Ovary (tissue), 9 donors: ENCODE results near the gene ANKIB1. TPM values are rescaled to one million over a fixed set of nuclear protein-coding genes. Genes with fewer than 3 reads are reported as not detected.

Experiments used
- DNase-seq, 5 donors: peaks; one replicate each; pipeline ENCODE4 v3.0.0-alpha.2; 2019 to 2020
- H3K27ac ChIP-seq, 2 donors: fragments of 200-600 bp; one replicate each; pipeline versions ENCODE4 v1.5.1 to v1.8.0; 2019 to 2022
- H3K27me3 ChIP-seq: fragments of 200-600 bp; one replicate; pipeline ENCODE4 v1.8.0; 2022
- H3K36me3 ChIP-seq: fragments of 200-600 bp; sonication (generic); one replicate; pipeline ENCODE4 v1.5.1; 2019
- H3K4me1 ChIP-seq: one replicate; pipeline ENCODE4 v1.8.1; 2013; ENCODE audit warnings: mild to moderate bottlenecking, moderate library complexity; ENCODE audit not compliant: insufficient read depth
- H3K4me3 ChIP-seq: fragments of 200-600 bp; sonication (generic); one replicate; pipeline ENCODE4 v1.5.1; 2017
- H3K9me3 ChIP-seq, 2 donors: fragments of 200-600 bp in 1 of 2; sonication (generic) in 1 of 2; one replicate each; pipeline versions ENCODE4 v1.5.1 to v1.8.1; 2013 to 2019; ENCODE audit warnings: mild to moderate bottlenecking in 1 of 2, moderate library complexity in 1 of 2
- CTCF ChIP-seq, 3 donors: fragments of 450-650 bp in 2 of 3; fragments of 200-600 bp in 1 of 3; IDR thresholded peaks; one replicate each; pipeline versions ENCODE4 v1.5.1 to v1.8.0; 2016 to 2022; ENCODE audit warnings: antibody characterized with exemption in 3 of 3, mild to moderate bottlenecking in 1 of 3
- EP300 ChIP-seq: sonication (generic); formaldehyde crosslinking; IDR thresholded peaks from one replicate; pipeline ENCODE4 v1.6.1; 2017; ENCODE audit warnings: antibody characterized with exemption
- POLR2A ChIP-seq: fragments of 450-650 bp; IDR thresholded peaks from one replicate; pipeline ENCODE4 v1.6.1; 2017; ENCODE audit warnings: antibody characterized with exemption, mild to moderate bottlenecking, moderate library complexity
- WGBS, 3 donors: extraction: QIAGEN DNeasy Blood & Tissue Kit in 1 of 3; methylation state at CpG; one replicate each; pipeline versions ENCODE4 v1.1.5 to v1.1.7; 2013 to 2017; 5-methylcytosine and 5-hydroxymethylcytosine counted together
- intact Hi-C, 4 donors: fragments of 100-400 bp; cut with DNase I; formaldehyde crosslinking; loops; one replicate each; pipeline versions ENCODE4 v1.11.0 to v1.15.1; 2022 to 2023
- polyA plus RNA-seq, 2 donors: library from polyadenylated mRNA; stranded (reverse); fragments of 200-250 nt in 1 of 2; fragments of 350-450 nt in 1 of 2; fragmentation: Illumina TruSeq in 1 of 2; extraction: RNeasy Lipid Tissue Mini Kit (QIAGEN cat#74804) in 1 of 2; gene quantifications; one replicate each; pipeline ENCODE4 v1.2.3, GENCODE V29; 2013 to 2014
- total RNA-seq, 7 donors: library from RNA; depleted of rRNA in 2 of 7; stranded (reverse); fragments of >200 nt in 2 of 7; fragmentation: NEBNext Ultra II Directional in 3 of 7; extraction: Animal tissue kit (Norgen Biotek cat#: 25700) in 3 of 7; gene quantifications; one replicate each; pipeline versions ENCODE4 v1.1.0 to v1.2.4, GENCODE V29; 2016 to 2023
- donor health status: DM: no; HTN: no; CAD: no; lungs with moderate emphysema.
- donor health status: DM: no; HTN: no; CAD: no.
- donor health status: Bipolar disorder and iron deficiency.
- donor health status: DM: yes; HTN: yes; CAD: no.
- donor health status: DM: no; HTN: no; CAD: no.
- donor health status: DM: yes; HTN: yes; CAD: no.

The ANKIB1 gene
- total and polyA plus RNA-seq, 9 donors: 11.3 to 83.1 (median 60.1) TPM

- WGBS, 3 donors: 94 to 100% (median 96%) methylated on average over 2 of the region's 2 CpGs
- Histone ChIP-seq H3K9me3 (no peaks in the 10 kb centered on the region), H3K4me1 (peaks cover 8% of the 10 kb centered on the region), H3K4me3 (no peak overlapping the region), H3K27ac (no peak overlapping the region), H3K36me3 (no peaks in the 10 kb centered on the region), H3K27me3 (no peaks in the 10 kb centered on the region)
- DNase-seq: no peak
- intact Hi-C loops: no loop called here
- TF ChIP-seq CTCF (IDR thresholded peaks at IDR 0.05) (no peak), EP300 (no peak), POLR2A (no peak)
Measured at GRCh38 chr7:92281031-92281430, 35.3 kb downstream of the ANKIB1 start.

GRCh38 chr7:92282221-92282814 is 36.5 kb downstream of the ANKIB1 start:
- DNase-seq: no peak
- H3K4me3 ChIP-seq: no peak overlapping the region
- WGBS, 3 donors: 95 to 96% (median 95%) methylated on average over 6 of the region's 6 CpGs
- H3K27ac ChIP-seq: no peak overlapping the region
- H3K27me3 ChIP-seq: no peaks in the 10 kb centered on the region
- H3K36me3 ChIP-seq: no peaks in the 10 kb centered on the region
- intact Hi-C loops: no loop called here
- TF ChIP-seq EP300 (no peak), CTCF (IDR thresholded peaks at IDR 0.05) (no peak), POLR2A (no peak)
- H3K4me1 ChIP-seq: peaks cover 8% of the 10 kb centered on the region
- no peaks in the 10 kb centered on the region for H3K9me3 ChIP-seq

- no peak overlapping the region for H3K4me3 ChIP-seq
- TF ChIP-seq POLR2A (no peak), EP300 (no peak), CTCF (IDR thresholded peaks at IDR 0.05) (no peak)
- no peaks in the 10 kb centered on the region for H3K9me3 ChIP-seq
- no peaks in the 10 kb centered on the region for H3K36me3 ChIP-seq
- no peaks in the 10 kb centered on the region for H3K27me3 ChIP-seq
- no peak overlapping the region for H3K27ac ChIP-seq
- intact Hi-C loops: no loop called here
- no peak for DNase-seq
- peaks cover 5% of the 10 kb centered on the region for H3K4me1 ChIP-seq
- 79 to 82% (median 79%) methylated on average over 1 of the region's 1 CpG for WGBS, 3 donors
Measured at GRCh38 chr7:92282930-92283329, 37.2 kb downstream of the ANKIB1 start.

GRCh38 chr7:92289321-92289720 is 43.5 kb downstream of the ANKIB1 start:
- WGBS, 3 donors: 93 to 98% (median 94%) methylated on average over 2 of the region's 2 CpGs
- Histone ChIP-seq H3K36me3 (no peaks in the 10 kb centered on the region), H3K9me3 (no peaks in the 10 kb centered on the region), H3K4me1 (peaks cover 1% of the 10 kb centered on the region), H3K27ac (no peak overlapping the region), H3K4me3 (no peak overlapping the region), H3K27me3 (no peaks in the 10 kb centered on the region)
- TF ChIP-seq POLR2A (no peak), EP300 (no peak), CTCF (IDR thresholded peaks at IDR 0.05) (no peak)
- DNase-seq: no peak
- intact Hi-C loops: no loop called here
